GM12878 (cell line): ENCODE measurements around the gene KLF7. TPM values are rescaled to one million over a fixed set of nuclear protein-coding genes. Genes with fewer than 3 reads are reported as not detected.

Experiments
- ATAC-seq: fragments of 200-7000 bp; cut with Tn5 transposase; 3 replicates; pipeline ENCODE4 v1.9.1; 2020; ENCODE audit warnings: mild to moderate bottlenecking, moderate library complexity
- BruUV-seq: library from RNA; stranded (reverse); fragments of 400-500 nt; replicated peaks from 2 replicates; lab custom pipeline; 2021; lab: Mats Ljungman, UMichigan
- CTCF ChIA-PET: fragments of 300-600 bp; sonication (Branson Sonifier 250); formaldehyde crosslinking; extraction: SDS; loops from one replicate; lab custom pipeline; 2021; ENCODE audit warnings: inconsistent platforms; lab: Yijun Ruan, JAX
- POLR2A ChIA-PET: fragments of 350-600 bp; formaldehyde crosslinking; extraction: SDS; loops from one replicate; lab custom pipeline; 2021; ENCODE audit warnings: inconsistent platforms; lab: Charles Lee
- RAD21 ChIA-PET: fragments of 300-600 bp; sonication (Branson Sonifier 250); formaldehyde crosslinking; loops from one replicate; lab custom pipeline; 2023; ENCODE audit warnings: antibody characterized with exemption; ENCODE audit not compliant: unreplicated experiment; lab: Charles Lee
- SMC1A ChIA-PET: fragments of 300-600 bp; sonication (Branson Sonifier 250); formaldehyde crosslinking; loops from one replicate; lab custom pipeline; 2023; ENCODE audit not compliant: unreplicated experiment, uncharacterized antibody; lab: Charles Lee
- DNase-seq: peaks from one replicate; pipeline ENCODE4 v3.0.0-alpha.2; 2011; ENCODE audit warnings: low read depth, low spot score
- FAIRE-seq: peaks from 3 replicates; lab custom pipeline; 2011; peaks lifted over from hg19 to GRCh38; lab: Jason Lieb, UNC
- H2AFZ ChIP-seq: 2 replicates; pipeline ENCODE4 v1.6.0; 2011; ENCODE audit warnings: low read depth, low read length, control low read depth; ENCODE audit not compliant: control insufficient read depth
- H3K27ac ChIP-seq: 2 replicates; pipeline ENCODE4 v1.5.1; 2011; ENCODE audit warnings: control low read depth; ENCODE audit not compliant: control insufficient read depth, insufficient read depth
- H3K27me3 ChIP-seq, 2 experiments: replicated peaks in 1 of 2; 2 replicates each; pipeline versions ENCODE4 v1.6.0 to v1.6.1; 2011; ENCODE audit warnings: low read length in 1 of 2; ENCODE audit not compliant: control insufficient read depth in 2 of 2, insufficient read depth in 2 of 2
- H3K36me3 ChIP-seq, 2 experiments: 2 replicates each; pipeline ENCODE4 v1.5.1; 2011; ENCODE audit warnings: low read length in 1 of 2; ENCODE audit not compliant: control insufficient read depth in 2 of 2, insufficient read depth in 2 of 2
- H3K4me1 ChIP-seq: 2 replicates; pipeline ENCODE4 v1.6.1; 2011; ENCODE audit warnings: mild to moderate bottlenecking, low read length, moderate library complexity, mixed read lengths; ENCODE audit not compliant: control insufficient read depth, insufficient read depth
- H3K4me2 ChIP-seq: 2 replicates; pipeline ENCODE4 v1.6.0; 2011; ENCODE audit warnings: control low read depth; ENCODE audit not compliant: control insufficient read depth, insufficient read depth
- H3K4me3 ChIP-seq: fragments of 200-600 bp; sonication (generic); 2 replicates; pipeline ENCODE4 v1.5.1; 2016
- H3K79me2 ChIP-seq: 2 replicates; pipeline ENCODE4 v1.6.0; 2011; ENCODE audit warnings: low read length; ENCODE audit not compliant: control insufficient read depth, insufficient read depth
- H3K9ac ChIP-seq: 2 replicates; pipeline ENCODE4 v1.8.0; 2011; ENCODE audit warnings: low read length, control low read depth, mixed read lengths; ENCODE audit not compliant: control insufficient read depth, insufficient read depth
- H3K9me3 ChIP-seq: replicated peaks from 3 replicates; pipeline ENCODE4 v1.5.1; 2011; ENCODE audit warnings: mild to moderate bottlenecking, low read length; ENCODE audit not compliant: control insufficient read depth, insufficient read depth
- H4K20me1 ChIP-seq: 2 replicates; pipeline ENCODE4 v1.6.0; 2011; ENCODE audit not compliant: control insufficient read depth, insufficient read depth
- BHLHE40 ChIP-seq, 2 experiments: fragments of 450-650 bp in 1 of 2; IDR thresholded peaks; 2 replicates each; pipeline ENCODE4 v1.6.1; 2011 to 2017; ENCODE audit warnings: low read depth in 2 of 2, borderline replicate concordance in 1 of 2, improper control_type of control experiment in 1 of 2, low read length in 1 of 2, mild to moderate bottlenecking in 1 of 2
- CREB1 ChIP-seq: IDR thresholded peaks from 2 replicates; pipeline ENCODE4 v1.6.1; 2012; ENCODE audit warnings: low read depth, mild to moderate bottlenecking, inconsistent platforms
- EED ChIP-seq: sonication (generic); IDR thresholded peaks from 2 replicates; pipeline ENCODE4 v1.6.1; 2016; ENCODE audit warnings: antibody characterized with exemption, low read depth
- IRF5 ChIP-seq: fragments of 450-650 bp; IDR thresholded peaks from 2 replicates; pipeline ENCODE4 v1.6.1; 2017; ENCODE audit warnings: borderline replicate concordance
- NR2C1 ChIP-seq: fragments of 450-650 bp; IDR thresholded peaks from 2 replicates; pipeline ENCODE4 v1.6.1; 2017; ENCODE audit warnings: antibody characterized with exemption, mild to moderate bottlenecking, moderate library complexity
- POLR2A ChIP-seq: IDR thresholded peaks from 2 replicates; pipeline ENCODE4 v1.6.1; 2011; ENCODE audit warnings: low read depth, mild to moderate bottlenecking, low read length
- RELB ChIP-seq: fragments of 450-650 bp; IDR thresholded peaks from 2 replicates; pipeline ENCODE4 v1.6.1; 2017; ENCODE audit warnings: low read depth, mild to moderate bottlenecking, moderate library complexity
- SPI1 ChIP-seq: IDR thresholded peaks from 2 replicates; pipeline ENCODE4 v1.6.1; 2011; ENCODE audit warnings: low read depth, mild to moderate bottlenecking, low read length, moderate library complexity, borderline replicate concordance; ENCODE audit not compliant: insufficient read depth
- SRF ChIP-seq, 2 experiments: IDR thresholded peaks; 2 replicates each; pipeline ENCODE4 v1.6.1; 2011; ENCODE audit warnings: low read depth in 2 of 2, low read length in 2 of 2, mild to moderate bottlenecking in 1 of 2, moderate library complexity in 1 of 2
- STAT3 ChIP-seq: IDR thresholded peaks from 2 replicates; pipeline ENCODE4 v1.6.1; 2011; ENCODE audit warnings: low read depth, low read length, improper control_type of control experiment
- ZBTB40 ChIP-seq: fragments of 450-650 bp; IDR thresholded peaks from 2 replicates; pipeline ENCODE4 v1.6.1; 2016; ENCODE audit warnings: mild to moderate bottlenecking, moderate library complexity, borderline replicate concordance
- WGBS: methylation state at CpG from one replicate; pipeline ENCODE4 v1.1.6; 2016; ENCODE audit warnings: low lambda C conversion rate; ENCODE audit not compliant: insufficient replicate concordance, insufficient coverage; ENCODE audit errors: missing lambda C conversion rate; 5-methylcytosine and 5-hydroxymethylcytosine counted together
- in situ Hi-C: fragments of 300-500 bp; cut with MboI; formaldehyde crosslinking; loops from 9 replicates; pipeline ENCODE4 v1.14.3; 2018; ENCODE audit warnings: mixed read lengths
- intact Hi-C: fragments of 100-400 bp; cut with micrococcal nuclease; formaldehyde crosslinking; loops from one replicate; pipeline ENCODE4 v1.14.2; 2022; ENCODE audit not compliant: unreplicated experiment
- polyA plus RNA-seq, 11 experiments: library from polyadenylated mRNA; depleted of rRNA in 4 of 11; unstranded in 6 of 11; stranded (reverse) in 5 of 11; fragments of >200 nt; fragmentation: Nextera tagmentation in 4 of 11; fragmentation: Illumina TruSeq in 1 of 11; extraction: Ambion mirVana in 4 of 11; extraction: Trizol in 1 of 11; gene quantifications; 1 replicate in 1 of 11; 2 replicates in 10 of 11; pipeline versions ENCODE4 v1.2.1 to v1.2.3, GENCODE V29; 2011 to 2016; ENCODE audit warnings: inconsistent platforms in 2 of 11, missing spikeins in 2 of 11, low read depth in 1 of 11
- total RNA-seq, 4 experiments: library from RNA; depleted of rRNA in 3 of 4; stranded (reverse); fragments of >200 nt in 3 of 4; fragmentation: Illumina TruSeq in 1 of 4; extraction: Trizol in 1 of 4; gene quantifications; 2 replicates each; pipeline versions ENCODE4 v1.2.1 to v1.2.3, GENCODE V29; 2013 to 2021

KLF7 gene
- total and polyA plus RNA-seq, 10 of the 15 experiments (the other 5 are each of a cell fraction or from before 2014, with no cell fraction given), result 2.4 to 24.8 (median 8.5) TPM

GRCh38 chr2:207110715-207111114 is 55.0 kb downstream of the KLF7 start:
- no peak overlapping the region for H3K9ac ChIP-seq
- no peak overlapping the region for H3K27ac ChIP-seq
- RAD21 ChIA-PET, result no interaction called here
- no peaks in the 10 kb centered on the region for H3K79me2 ChIP-seq
- FAIRE-seq (no peak), DNase-seq (no peak), ATAC-seq (no peak)
- SMC1A ChIA-PET, result no interaction called here
- WGBS, result 78% methylated on average over 2 of the region's 2 CpGs
- no peak overlapping the region for H2AFZ ChIP-seq
- POLR2A ChIA-PET, result no interaction called here
- no peak overlapping the region for H3K4me3 ChIP-seq
- no peak overlapping the region for H3K4me2 ChIP-seq
- no peaks in the 10 kb centered on the region for H4K20me1 ChIP-seq
- intact Hi-C loops (no loop called here), in situ Hi-C loops (no loop called here)
- CTCF ChIA-PET, result no interaction called here
- no TSS peak for BruUV-seq
- H3K9me3 ChIP-seq, result no peaks in the 10 kb centered on the region
- H3K27me3 ChIP-seq, result no peaks in the 10 kb centered on the region
- no peaks in the 10 kb centered on the region for H3K4me1 ChIP-seq
- H3K36me3 ChIP-seq, result no peaks in the 10 kb centered on the region; a peak in 2 of 4 replicates
- TF ChIP-seq RELB (no peak), BHLHE40 (IDR thresholded peaks at IDR 0.05; ENCODE audit: borderline replicate concordance in 1 of 2, low read depth in 2 of 2, low read length in 1 of 2) (no peak)

GRCh38 chr2:207110310-207110709 is 55.4 kb downstream of the KLF7 start:
- intact Hi-C loops, result no loop called here
- POLR2A ChIA-PET, result no interaction called here
- TF ChIP-seq EED (no peak), SPI1 (no peak), IRF5 (no peak), NR2C1 (no peak), STAT3 (no peak), CREB1 (no peak), POLR2A (no peak), SRF (IDR thresholded peaks at IDR 0.05; ENCODE audit: low read depth in 2 of 2, low read length in 2 of 2) (no peak), ZBTB40 (no peak)

More at GRCh38 chr2:207110310-207110709, 55.4 kb downstream of the KLF7 start:
- DNase-seq, result no peak
- Histone ChIP-seq H3K9ac (no peak overlapping the region), H3K4me1 (no peaks in the 10 kb centered on the region), H3K27me3 (no peaks in the 10 kb centered on the region), H4K20me1 (no peaks in the 10 kb centered on the region), H3K27ac (no peak overlapping the region), H3K4me3 (no peak overlapping the region), H3K79me2 (no peaks in the 10 kb centered on the region), H2AFZ (no peak overlapping the region), H3K9me3 (no peaks in the 10 kb centered on the region), H3K4me2 (no peak overlapping the region), H3K36me3 (no peaks in the 10 kb centered on the region; a peak in 2 of 4 replicates)
- 88% methylated on average over 7 of the region's 7 CpGs for WGBS
- no peak for ATAC-seq
- no TSS peak for BruUV-seq
- no peak for FAIRE-seq
- ChIA-PET CTCF (no interaction called here), SMC1A (interaction anchor here (0.6 kb wide), 1 partner anchor 10 kb away, joined by 3 read pairs; no protein-coding TSS in a partner anchor), RAD21 (no interaction called here)
- in situ Hi-C loops, result no loop called here
